GM15510 (cell line): ENCODE data around the gene NHERF1.
A peak's percentile ranks its signal among the peaks of the same experiment; 100 is the strongest.

Experiments
- POLR2A ChIP-seq: IDR thresholded peaks from 3 replicates; pipeline ENCODE4 v1.6.1; 2011; ENCODE audit warnings: borderline replicate concordance; ENCODE audit not compliant: insufficient read length; ENCODE audit errors: extremely low read depth

NHERF1 gene

DNA sequence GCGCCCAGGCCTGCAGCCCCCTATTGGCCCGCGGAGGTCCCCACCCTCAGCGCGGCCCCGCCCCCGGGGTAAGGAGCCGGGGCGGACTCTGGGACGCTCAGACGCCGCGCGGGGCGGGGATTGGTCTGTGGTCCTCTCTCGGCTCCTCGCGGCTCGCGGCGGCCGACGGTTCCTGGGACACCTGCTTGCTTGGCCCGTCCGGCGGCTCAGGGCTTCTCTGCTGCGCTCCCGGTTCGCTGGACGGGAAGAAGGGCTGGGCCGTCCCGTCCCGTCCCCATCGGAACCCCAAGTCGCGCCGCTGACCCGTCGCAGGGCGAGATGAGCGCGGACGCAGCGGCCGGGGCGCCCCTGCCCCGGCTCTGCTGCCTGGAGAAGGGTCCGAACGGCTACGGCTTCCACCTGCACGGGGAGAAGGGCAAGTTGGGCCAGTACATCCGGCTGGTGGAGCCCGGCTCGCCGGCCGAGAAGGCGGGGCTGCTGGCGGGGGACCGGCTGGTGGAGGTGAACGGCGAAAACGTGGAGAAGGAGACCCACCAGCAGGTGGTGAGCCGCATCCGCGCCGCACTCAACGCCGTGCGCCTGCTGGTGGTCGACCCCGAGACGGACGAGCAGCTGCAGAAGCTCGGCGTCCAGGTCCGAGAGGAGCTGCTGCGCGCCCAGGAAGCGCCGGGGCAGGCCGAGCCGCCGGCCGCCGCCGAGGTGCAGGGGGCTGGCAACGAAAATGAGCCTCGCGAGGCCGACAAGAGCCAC, at the start of gene NHERF1:
Gene NHERF1 (plus strand): TSS at position 100 of the 750 bp plus-strand sequence. CDS start 219 bp downstream, at position 319.
- peak; percentile 99 for TF ChIP-seq POLR2A

DNA sequence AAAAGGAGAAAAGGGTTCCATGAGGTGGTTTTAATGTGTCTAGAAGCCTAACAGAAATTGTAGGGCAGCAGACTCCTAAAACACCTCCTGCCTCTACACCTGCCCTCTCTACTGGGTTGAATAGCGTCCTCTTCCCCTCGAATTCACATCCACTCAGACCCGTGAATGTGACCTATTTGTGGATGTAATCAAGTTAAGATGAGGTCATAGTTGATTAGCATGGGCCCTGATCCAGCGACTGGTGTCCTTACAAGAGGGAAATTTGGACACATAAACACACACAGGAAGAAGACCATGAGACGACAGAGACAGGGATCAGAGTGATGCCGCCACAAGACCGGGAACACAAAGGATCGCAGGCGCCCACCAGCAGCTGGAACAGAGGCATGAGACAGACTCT, 49.2 kb upstream of the NHERF1 start:
- no peak for TF ChIP-seq POLR2A

DNA sequence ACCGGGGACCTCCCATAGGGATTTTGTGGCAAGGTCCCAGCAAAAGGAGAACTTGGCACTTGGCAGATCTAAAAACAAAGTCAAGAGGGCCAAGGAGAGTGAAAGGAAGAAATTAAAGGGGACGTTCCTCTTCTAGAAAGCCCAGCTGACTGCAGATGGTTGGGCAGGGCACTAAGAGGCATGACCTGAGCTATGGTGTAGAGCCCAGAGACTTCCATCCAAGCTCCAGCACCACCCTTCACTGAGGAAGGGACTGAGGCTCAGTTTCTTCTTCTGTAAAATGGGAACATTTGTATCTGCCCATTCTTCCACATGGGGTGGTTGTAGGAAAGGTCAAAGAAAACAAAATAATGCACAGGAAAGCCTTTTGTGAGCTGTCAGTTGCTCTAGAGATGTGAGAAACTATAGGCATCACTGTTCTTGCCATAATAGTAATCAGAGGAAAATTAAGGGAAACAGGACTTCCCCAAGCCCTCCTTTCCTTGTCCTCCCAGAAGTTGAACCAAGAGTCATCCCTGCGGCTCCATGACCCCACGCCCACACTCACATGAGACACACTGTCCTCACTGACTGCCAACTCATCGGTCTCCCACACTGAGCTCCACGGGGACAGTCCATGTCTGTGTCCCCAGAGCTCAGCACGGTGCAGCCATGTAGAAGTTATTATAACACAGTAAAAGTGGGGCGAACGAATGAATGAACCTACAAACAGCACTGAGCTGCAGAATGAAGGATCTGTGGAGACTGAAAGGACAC, 46.1 kb upstream of the NHERF1 start:
- no peak for TF ChIP-seq POLR2A

DNA sequence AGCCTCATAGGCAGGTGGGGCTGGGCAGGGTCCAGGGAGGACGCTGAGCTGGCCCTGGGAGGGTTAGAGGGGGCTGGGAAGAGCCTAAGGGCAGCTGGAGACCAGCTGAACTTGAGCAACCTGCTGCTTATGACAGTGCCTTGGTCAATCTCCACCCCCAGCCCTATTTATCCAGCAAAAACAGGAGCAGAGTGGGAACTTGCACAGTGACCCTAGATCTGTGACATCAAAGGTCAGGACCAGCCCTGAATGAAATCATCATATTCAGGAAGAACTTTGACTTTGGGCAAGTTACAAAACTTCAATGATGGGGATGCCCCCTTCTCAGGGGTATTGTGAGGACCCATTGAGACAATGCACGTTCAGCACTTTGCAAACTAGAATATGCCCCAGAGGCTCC, 45.1 kb upstream of the NHERF1 start:
- no peak for TF ChIP-seq POLR2A

DNA sequence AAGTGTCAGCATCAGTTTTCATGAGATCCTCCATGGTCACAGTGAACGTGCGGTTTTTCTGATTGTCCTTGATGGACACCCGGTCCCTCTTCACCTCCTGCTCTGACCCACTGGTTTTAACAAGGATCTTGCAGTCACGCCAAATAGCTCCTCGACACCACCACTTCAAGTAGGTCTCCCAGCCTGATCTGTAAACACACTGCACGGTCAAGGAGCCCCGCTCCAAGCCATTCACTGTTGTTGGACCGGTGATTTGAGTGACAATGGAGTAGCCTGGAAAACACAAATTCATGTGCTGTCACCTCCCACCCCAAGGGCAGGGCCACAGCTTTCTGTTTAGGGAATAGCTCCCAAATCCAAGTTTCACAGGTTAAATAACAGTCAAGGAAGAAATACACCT, 43.9 kb upstream of the NHERF1 start:
- no peak for TF ChIP-seq POLR2A

DNA sequence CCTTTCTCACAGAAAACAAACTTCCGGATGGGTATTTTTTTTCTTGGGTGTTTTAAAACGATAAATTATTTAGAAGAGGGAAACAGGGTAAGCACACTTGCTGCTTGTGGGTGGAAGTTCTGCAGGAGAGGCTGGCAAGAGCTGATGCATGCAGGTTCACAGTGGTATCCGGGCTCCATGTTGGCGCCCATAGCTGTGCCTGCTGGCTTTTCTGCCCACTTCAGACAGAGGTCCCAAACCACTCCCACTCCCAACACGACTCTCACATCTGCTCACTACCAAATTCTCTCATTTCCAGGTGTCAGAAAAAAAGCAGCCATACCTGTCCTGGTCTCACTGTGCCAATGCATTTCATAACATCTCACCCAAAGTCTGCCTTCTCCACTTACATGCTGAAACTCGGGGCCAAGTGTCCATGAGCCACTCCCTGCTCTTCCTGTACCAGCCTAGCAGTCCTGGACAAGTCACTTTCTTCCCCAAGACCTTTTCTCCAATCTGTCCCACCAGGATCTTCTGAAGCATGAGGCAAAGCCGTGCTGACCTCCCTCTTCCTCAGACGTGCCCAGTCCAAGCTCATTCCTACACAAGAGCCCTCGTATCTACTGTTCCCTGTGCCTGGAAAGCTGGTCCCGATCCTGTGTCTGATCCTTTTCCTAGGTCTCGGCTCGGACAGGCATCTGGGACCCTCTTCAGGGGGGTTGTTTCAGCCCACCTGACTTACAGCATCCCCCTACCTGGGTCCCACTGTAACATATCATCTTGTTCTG, 37.2 kb upstream of the NHERF1 start:
- TF ChIP-seq POLR2A: no peak

DNA sequence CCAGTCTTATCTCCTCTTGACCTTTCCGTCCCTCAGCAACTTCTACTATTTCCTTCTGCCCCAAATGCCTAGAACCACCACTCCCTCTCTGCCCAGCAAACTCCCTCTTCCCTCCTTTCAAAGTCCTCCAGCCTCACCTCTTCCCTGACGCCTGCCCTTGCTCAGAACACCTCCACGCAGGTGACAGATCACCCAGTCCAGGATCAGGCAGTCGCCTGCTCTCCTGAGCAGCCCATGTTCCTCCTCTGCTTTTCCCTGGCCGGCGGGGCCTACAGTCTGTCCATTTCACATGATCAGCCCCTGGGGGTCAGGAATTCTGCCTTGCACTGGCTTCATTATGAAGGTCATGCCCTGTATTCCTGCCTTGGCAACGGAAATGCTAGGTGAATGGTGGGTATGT, 36.1 kb upstream of the NHERF1 start:
- no peak for TF ChIP-seq POLR2A

DNA sequence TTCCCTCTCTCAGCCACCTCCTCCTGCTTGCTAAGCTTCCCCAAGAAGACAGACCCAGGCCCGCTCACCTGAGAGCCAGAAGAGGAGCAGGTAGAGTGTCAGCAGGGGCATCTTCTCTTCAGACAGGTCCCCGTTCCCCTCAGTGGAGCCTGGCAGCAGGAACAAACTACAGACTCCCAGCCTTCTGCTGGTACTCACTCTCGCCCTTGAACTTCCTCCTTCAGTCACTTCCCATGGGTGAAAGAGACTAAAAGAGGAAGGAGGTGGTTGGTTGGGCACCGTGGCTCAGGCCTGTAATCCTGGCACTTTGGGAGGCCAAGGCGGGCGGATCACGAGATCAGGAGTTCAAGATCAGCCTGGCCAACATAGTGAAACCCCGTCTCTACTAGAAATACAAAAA, 35.7 kb upstream of the NHERF1 start, which contains the start of gene CD300LF:
Gene CD300LF (minus strand): TSS at position 168 of the 400 bp plus-strand sequence. CDS start 57 bp downstream, at position 111.
- TF ChIP-seq POLR2A: no peak

DNA sequence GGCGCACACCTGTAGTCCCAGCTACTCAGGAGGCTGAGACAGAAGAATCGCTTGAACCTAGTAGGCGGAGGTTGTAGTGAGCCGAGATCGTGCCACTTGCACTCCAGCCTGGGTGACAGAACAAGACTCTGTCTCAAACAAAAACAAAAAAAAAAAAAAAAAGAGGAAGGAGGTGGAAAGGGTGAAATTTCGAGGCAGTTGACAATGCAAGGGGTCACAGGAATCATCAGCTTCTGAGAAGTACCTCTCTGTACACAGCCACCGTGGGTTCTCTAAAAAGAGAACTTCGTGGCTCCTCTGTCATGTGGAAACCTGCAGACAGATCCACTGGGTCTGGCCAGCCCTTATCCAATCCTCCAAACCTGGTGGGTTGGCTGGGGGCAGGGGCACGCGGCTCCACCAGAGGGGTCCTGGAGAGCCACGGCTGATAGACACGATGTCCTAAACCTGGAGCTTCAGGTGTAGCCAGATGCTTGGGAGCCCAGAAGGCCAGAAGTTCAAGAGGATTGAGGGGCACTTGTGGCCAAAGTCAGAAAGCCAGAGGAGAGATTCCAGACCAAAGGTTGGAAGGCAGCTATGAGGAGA, 35.2 kb upstream of the NHERF1 start:
- TF ChIP-seq POLR2A: no peak

DNA sequence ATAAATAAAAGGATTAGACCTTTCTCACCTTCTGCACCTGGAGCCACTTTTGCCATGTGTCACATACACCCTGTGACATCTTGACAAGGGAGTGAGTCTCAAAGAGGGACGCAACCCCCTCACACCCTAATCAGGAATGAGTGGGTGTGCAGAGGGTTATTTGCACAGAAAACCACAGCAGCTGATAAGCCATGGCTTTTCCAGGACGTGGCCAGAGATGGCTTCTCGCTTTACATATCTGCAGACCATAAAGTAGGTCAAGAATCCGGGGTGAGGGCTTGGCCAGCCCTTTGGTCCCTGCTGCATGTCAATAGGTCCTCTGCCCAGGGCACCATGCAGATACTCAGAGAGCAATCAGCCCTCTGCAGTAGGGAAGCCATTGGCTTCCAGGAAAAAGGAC, 33.3 kb upstream of the NHERF1 start:
- no peak for TF ChIP-seq POLR2A

DNA sequence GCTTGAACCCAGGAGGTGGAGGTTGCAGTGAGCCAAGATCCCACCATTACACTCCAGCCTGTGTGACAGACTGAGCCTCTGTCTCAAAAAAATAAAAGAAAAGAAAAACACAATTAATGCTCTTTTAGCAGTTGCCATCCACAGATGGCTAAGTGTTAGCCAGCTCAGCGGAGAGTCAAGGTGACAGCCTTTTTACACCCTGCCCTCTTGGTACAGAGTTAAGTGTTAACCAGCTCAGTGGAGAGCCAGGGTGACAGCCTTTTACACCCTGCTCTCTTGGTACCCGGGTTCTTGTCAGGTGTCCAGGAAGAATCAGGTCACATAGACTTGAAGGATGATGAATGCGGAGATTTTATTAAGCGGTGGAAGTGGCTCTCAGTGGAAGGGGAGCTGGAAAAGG, 27.9 kb upstream of the NHERF1 start:
- TF ChIP-seq POLR2A: no peak

DNA sequence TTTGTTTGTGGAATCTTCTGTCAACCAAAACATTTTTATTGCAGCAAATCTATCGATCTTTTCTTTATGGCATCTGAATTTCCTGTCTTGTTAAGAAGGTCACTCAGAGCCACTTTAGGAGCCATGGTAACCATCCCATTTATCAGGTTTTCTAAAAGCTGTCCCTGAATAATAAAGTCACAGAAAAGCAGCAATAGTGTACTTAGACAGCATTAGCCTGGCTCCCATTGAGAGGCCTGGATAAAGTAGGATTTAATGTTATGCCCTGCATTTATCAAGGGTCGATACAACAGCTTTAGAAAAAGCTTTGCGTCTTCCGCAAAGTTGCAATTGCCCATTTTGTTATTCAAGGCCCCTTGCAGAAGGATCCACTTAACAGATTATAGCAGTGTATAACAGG, 25.6 kb upstream of the NHERF1 start:
- TF ChIP-seq POLR2A: no peak

DNA sequence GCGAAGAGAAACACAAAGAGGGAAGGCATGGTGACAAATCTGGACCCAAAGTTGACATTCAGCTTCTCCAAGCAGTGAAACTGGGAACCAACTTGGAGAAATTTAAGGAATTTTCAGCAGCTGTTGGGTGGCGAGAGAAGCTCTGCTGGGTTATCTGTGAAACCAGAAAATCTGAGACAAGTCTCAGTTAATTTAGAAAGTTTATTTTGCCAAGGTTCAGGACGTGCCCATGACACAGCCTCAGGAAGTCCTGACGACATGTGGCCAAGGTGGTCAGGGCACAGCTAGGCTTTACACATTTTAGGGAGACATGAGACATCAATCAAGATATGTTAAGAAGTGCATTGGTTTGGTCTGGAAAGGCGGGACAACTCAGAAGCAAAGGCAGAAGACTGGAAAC, 24.5 kb upstream of the NHERF1 start:
- no peak for TF ChIP-seq POLR2A

DNA sequence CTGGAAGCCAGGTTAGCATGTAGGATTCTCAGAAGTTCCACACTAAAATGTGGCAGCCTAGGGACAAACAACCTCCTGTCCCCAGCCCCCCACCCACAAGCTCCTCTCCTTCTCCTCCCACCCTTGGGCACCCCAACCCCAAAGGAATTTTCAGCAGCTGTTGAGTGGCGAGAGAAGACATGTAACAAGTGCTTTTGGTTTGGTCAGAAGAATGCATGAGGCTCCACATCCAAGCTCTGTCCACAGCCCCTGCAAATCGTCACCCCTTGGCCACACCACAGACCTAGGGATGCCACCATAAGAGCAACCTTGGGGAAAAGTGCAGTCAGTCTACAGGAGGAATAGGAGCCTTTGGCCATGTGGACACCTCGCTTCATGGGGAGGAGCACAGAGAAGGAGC, 23.3 kb upstream of the NHERF1 start:
- TF ChIP-seq POLR2A: no peak

DNA sequence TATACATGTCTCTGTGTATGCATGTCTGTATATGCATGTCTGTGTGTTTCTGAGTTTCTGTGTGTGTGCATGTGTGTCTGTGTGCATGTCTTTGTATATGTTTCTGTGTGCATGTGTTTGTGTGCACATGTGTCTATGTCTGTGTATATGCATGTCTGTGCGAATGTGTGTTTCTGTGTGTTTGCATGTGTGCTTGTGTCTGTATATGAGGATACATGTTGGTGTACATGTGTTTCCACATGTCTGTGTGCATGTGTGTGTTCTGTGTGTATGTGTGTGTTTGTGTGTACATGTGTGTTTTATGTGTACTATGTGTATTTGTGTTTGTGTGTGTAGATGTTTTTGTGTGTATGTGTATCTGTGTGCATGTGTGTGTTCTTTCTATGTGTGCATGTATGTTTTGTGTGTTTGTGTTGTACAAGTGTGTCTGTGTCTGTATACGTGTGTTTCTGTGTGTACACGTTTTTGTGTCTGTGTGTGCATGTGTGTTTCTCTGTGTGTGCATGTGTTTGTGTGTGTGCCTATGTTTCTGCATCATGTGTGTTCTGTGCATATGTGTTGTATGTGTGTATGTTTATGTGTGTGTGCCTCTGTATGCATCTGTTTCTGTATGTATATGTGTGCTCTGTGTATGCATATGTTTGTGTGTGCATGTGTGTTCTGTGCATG, 20.3 kb upstream of the NHERF1 start:
- no peak for TF ChIP-seq POLR2A

DNA sequence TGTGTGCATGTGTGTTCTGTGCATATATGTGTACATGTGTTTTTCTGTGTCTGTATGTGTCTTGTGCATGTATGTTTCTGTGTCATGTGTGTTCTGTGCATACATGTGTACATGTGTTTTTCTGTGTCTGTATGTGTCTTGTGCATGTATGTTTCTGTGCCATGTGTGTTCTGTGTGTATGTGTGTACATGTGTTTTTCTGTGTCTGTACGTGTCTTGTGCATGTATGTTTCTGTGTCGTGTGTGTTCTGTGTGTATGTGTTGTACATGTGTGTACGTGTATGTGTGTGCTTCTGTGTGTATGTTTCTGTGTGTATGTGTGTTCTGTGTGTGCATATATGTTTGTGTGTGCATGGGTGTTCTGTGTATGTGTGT, 19.7 kb upstream of the NHERF1 start:
- no peak for TF ChIP-seq POLR2A
